Heart left ventricle (tissue), 13 donors: ENCODE measurements around the gene AAGAB.

Experiments used
- POLR2A ChIP-seq, 2 donors: fragments of 450-650 bp; IDR thresholded peaks; one replicate each; pipeline ENCODE4 v1.6.1; 2017; ENCODE audit warnings: antibody characterized with exemption in 2 of 2, mild to moderate bottlenecking in 2 of 2, moderate library complexity in 2 of 2
- TF ChIP-seq, protein P1 (sequence below), 12 donors: fragments of 200-600 bp; sonication (generic) in 4 of 12; IDR thresholded peaks; one replicate each; pipeline versions ENCODE4 v1.5.0 to v1.8.0; 2018 to 2022; ENCODE audit warnings: antibody characterized with exemption in 12 of 12, mild to moderate bottlenecking in 5 of 12
- donor health status: ischemic (EF 13 %, LVEDD 7.1; RV severe dilation, severe dysfunction).
- donor health status: DM: no; HTN: yes; CAD: no.
- donor health status: DM: no; HTN: no; CAD: no.
- donor health status: ischemic (EF 25% LVEDD 6.9; RV normal size, moderate dysfunction).
- donor health status: ischemic (EF 25% LVEDD 5.7; RV mildly dilated, moderate dysfunction).
- donor health status: ischemic (EF 35%, LVEDD 5.7; RV mildly dilated, moderate dysfunction).
- donor health status: nonischemic (EF 11% LVEDD 7.7; RV severe dilation, severe dysfunction).
- donor health status: DM: yes; HTN: yes; CAD: no.
- donor health status: PGD.
- donor health status: ischemic (EF 29% LVEDD 5.4; RV normal size, mild dysfunction).
- donor health status: nonischemic (EF 23%, LVEDD 6.1; RV moderate dilation, normal function).

DNA sequence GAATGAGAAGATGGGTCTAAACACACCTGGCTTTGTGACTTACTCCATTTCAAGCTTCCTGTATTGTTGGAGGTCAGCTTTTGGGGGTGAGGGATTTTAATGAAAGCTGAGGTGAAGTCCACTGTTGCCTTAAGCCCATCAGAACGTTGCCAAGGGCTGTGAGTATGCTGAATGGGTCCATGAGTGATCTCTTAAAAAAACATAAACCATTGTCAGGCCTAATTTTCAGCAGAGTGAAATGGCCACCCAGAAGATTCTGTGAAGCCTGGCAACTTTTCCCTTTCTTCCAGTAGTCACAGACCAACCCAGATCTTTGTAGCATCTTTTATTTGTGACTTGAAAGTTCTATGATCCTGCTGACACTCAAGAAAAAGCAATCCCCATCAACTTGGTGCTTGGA, 102.0 kb downstream of the AAGAB start:
- TF ChIP-seq, protein P1, sequence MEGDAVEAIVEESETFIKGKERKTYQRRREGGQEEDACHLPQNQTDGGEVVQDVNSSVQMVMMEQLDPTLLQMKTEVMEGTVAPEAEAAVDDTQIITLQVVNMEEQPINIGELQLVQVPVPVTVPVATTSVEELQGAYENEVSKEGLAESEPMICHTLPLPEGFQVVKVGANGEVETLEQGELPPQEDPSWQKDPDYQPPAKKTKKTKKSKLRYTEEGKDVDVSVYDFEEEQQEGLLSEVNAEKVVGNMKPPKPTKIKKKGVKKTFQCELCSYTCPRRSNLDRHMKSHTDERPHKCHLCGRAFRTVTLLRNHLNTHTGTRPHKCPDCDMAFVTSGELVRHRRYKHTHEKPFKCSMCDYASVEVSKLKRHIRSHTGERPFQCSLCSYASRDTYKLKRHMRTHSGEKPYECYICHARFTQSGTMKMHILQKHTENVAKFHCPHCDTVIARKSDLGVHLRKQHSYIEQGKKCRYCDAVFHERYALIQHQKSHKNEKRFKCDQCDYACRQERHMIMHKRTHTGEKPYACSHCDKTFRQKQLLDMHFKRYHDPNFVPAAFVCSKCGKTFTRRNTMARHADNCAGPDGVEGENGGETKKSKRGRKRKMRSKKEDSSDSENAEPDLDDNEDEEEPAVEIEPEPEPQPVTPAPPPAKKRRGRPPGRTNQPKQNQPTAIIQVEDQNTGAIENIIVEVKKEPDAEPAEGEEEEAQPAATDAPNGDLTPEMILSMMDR (IDR thresholded peaks at IDR 0.05), result no peak
- TF ChIP-seq POLR2A (IDR thresholded peaks at IDR 0.05), result no peak
